IMR-90 (cell line): ENCODE results near the gene ZNF514. TPM values are rescaled to one million over a fixed set of nuclear protein-coding genes. Genes with fewer than 3 reads are reported as not detected.

Experiments used
- ATAC-seq: fragments of 200-7000 bp; cut with Tn5 transposase; 2 replicates; pipeline ENCODE4 v1.9.1; 2020; ENCODE audit warnings: low read depth, mild to moderate bottlenecking, moderate library complexity
- BruUV-seq: library from RNA; stranded (reverse); fragments of 400-500 nt; replicated peaks from 2 replicates; lab custom pipeline; 2021; lab: Mats Ljungman, UMichigan
- CTCF ChIA-PET: fragments of 300-600 bp; formaldehyde crosslinking; extraction: SDS; loops from one replicate; lab custom pipeline; 2021; ENCODE audit warnings: antibody characterized with exemption; lab: Yijun Ruan, JAX
- POLR2A ChIA-PET: fragments of 300-600 bp; sonication (Branson Sonifier 250); formaldehyde crosslinking; loops from one replicate; lab custom pipeline; 2022; ENCODE audit warnings: antibody characterized with exemption; ENCODE audit not compliant: unreplicated experiment; lab: Charles Lee
- DNase-seq: peaks from one replicate; pipeline ENCODE4 v3.0.0; 2013
- H2AFZ ChIP-seq: replicated peaks from 2 replicates; pipeline ENCODE3; 2013; ENCODE audit warnings: low read length, mild to moderate bottlenecking; ENCODE audit not compliant: poor library complexity
- H2AK5ac ChIP-seq: 2 replicates; pipeline ENCODE4 v1.6.1; 2013; ENCODE audit warnings: low read depth, low read length, inconsistent platforms
- H2AK9ac ChIP-seq: replicated peaks from 2 replicates; pipeline ENCODE3; 2013; ENCODE audit warnings: mild to moderate bottlenecking, low read depth, low read length, moderate library complexity; ENCODE audit not compliant: poor library complexity
- H2BK120ac ChIP-seq: 2 replicates; pipeline ENCODE4 v1.6.1; 2013; ENCODE audit warnings: low read depth, low read length, inconsistent platforms
- H2BK15ac ChIP-seq: 3 replicates; pipeline ENCODE4 v1.6.1; 2013; ENCODE audit warnings: low read depth, low read length, inconsistent platforms
- H2BK20ac ChIP-seq: 2 replicates; pipeline ENCODE4 v1.6.1; 2013; ENCODE audit warnings: low read depth, mild to moderate bottlenecking, inconsistent platforms, low read length, moderate library complexity
- H2BK5ac ChIP-seq: 2 replicates; pipeline ENCODE4 v1.6.1; 2013; ENCODE audit warnings: mild to moderate bottlenecking, low read depth, low read length, inconsistent platforms; ENCODE audit not compliant: poor library complexity, severe bottlenecking
- H3K14ac ChIP-seq: replicated peaks from 2 replicates; pipeline ENCODE4 v1.6.1; 2013; ENCODE audit warnings: low read depth, low read length, inconsistent platforms
- H3K18ac ChIP-seq: 2 replicates; pipeline ENCODE4 v1.6.1; 2013; ENCODE audit warnings: low read depth, low read length, control low read depth
- H3K23ac ChIP-seq: 2 replicates; pipeline ENCODE4 v1.6.1; 2013; ENCODE audit warnings: low read depth, low read length, inconsistent platforms
- H3K27ac ChIP-seq: 2 replicates; pipeline ENCODE4 v1.5.1; 2013; ENCODE audit warnings: mild to moderate bottlenecking, control low read depth, low read length; ENCODE audit not compliant: insufficient read depth
- H3K27me3 ChIP-seq: 2 replicates; pipeline ENCODE4 v1.6.1; 2013; ENCODE audit warnings: low read length; ENCODE audit not compliant: control insufficient read depth, insufficient read depth
- H3K36me3 ChIP-seq: 2 replicates; pipeline ENCODE4 v1.6.1; 2013; ENCODE audit warnings: low read length, mixed read lengths; ENCODE audit not compliant: control insufficient read depth, insufficient read depth
- H3K4ac ChIP-seq: 2 replicates; pipeline ENCODE4 v1.6.1; 2013; ENCODE audit warnings: low read depth, low read length, inconsistent platforms
- H3K4me1 ChIP-seq: 2 replicates; pipeline ENCODE4 v1.6.1; 2013; ENCODE audit warnings: low read length, mixed read lengths; ENCODE audit not compliant: control insufficient read depth, insufficient read depth
- H3K4me2 ChIP-seq: 2 replicates; pipeline ENCODE4 v1.6.1; 2013; ENCODE audit warnings: low read depth, mild to moderate bottlenecking, control low read depth, low read length, moderate library complexity
- H3K4me3 ChIP-seq: 2 replicates; pipeline ENCODE4 v1.5.1; 2013; ENCODE audit warnings: low read depth, mild to moderate bottlenecking, control low read depth, low read length, moderate library complexity; ENCODE audit not compliant: insufficient read depth
- H3K56ac ChIP-seq: 2 replicates; pipeline ENCODE4 v1.6.1; 2013; ENCODE audit warnings: low read length, inconsistent platforms; ENCODE audit not compliant: insufficient read depth; ENCODE audit errors: extremely low read depth
- H3K79me1 ChIP-seq, 2 experiments: 2 replicates each; pipeline ENCODE4 v1.6.1; 2013; ENCODE audit warnings: low read length in 2 of 2, inconsistent platforms in 1 of 2, low read depth in 1 of 2
- H3K9ac ChIP-seq: 2 replicates; pipeline ENCODE4 v1.6.1; 2013; ENCODE audit warnings: low read depth, low read length, control low read depth
- H3K9me1 ChIP-seq: 2 replicates; pipeline ENCODE4 v1.6.1; 2013; ENCODE audit warnings: low read length, inconsistent platforms; ENCODE audit not compliant: insufficient read depth
- H3K9me3 ChIP-seq: 2 replicates; pipeline ENCODE4 v1.6.1; 2013; ENCODE audit warnings: low read length; ENCODE audit not compliant: control insufficient read depth, insufficient read depth
- H4K20me1 ChIP-seq: 2 replicates; pipeline ENCODE4 v1.6.1; 2013; ENCODE audit warnings: low read length, inconsistent platforms; ENCODE audit not compliant: insufficient read depth
- H4K5ac ChIP-seq: 2 replicates; pipeline ENCODE4 v1.6.1; 2013; ENCODE audit warnings: mild to moderate bottlenecking, low read depth, low read length, control low read depth
- H4K8ac ChIP-seq, 2 experiments: 2 replicates each; pipeline ENCODE4 v1.6.1; 2013; ENCODE audit warnings: low read depth in 2 of 2, low read length in 2 of 2, control low read depth in 1 of 2, inconsistent platforms in 1 of 2
- H4K91ac ChIP-seq: 2 replicates; pipeline ENCODE4 v1.6.1; 2013; ENCODE audit warnings: low read depth, low read length, inconsistent platforms; ENCODE audit not compliant: insufficient read depth
- MAFK ChIP-seq: IDR thresholded peaks from 2 replicates; pipeline ENCODE4 v1.6.1; 2012; ENCODE audit warnings: low read depth, low read length, improper control_type of control experiment
- MAZ ChIP-seq: IDR thresholded peaks from 2 replicates; pipeline ENCODE4 v1.6.1; 2012; ENCODE audit warnings: low read depth, mild to moderate bottlenecking, low read length, improper control_type of control experiment, moderate library complexity, borderline replicate concordance
- WGBS, 2 experiments: methylation state at CpG; one replicate each; pipeline versions ENCODE4 v1.1.5 to v1.1.7; 2013; ENCODE audit warnings: missing lambda C conversion rate in 2 of 2; ENCODE audit not compliant: insufficient read length in 1 of 2; ENCODE audit errors: extremely low coverage in 2 of 2; 5-methylcytosine and 5-hydroxymethylcytosine counted together
- dilution Hi-C: fragments of 300-500 bp; cut with HindIII; formaldehyde crosslinking; loops from one replicate; pipeline ENCODE4 v1.14.3; 2018; ENCODE audit warnings: low sequenced_read_pairs; ENCODE audit not compliant: unreplicated experiment
- in situ Hi-C: fragments of 300-500 bp; cut with MboI; formaldehyde crosslinking; loops from 3 replicates; pipeline ENCODE4 v1.14.3; 2019; ENCODE audit warnings: low sequenced_read_pairs, inconsistent platforms, mixed read lengths
- intact Hi-C: fragments of 100-400 bp; cut with micrococcal nuclease; formaldehyde crosslinking; loops from 2 replicates; pipeline ENCODE4 v1.10.0; 2022
- polyA plus RNA-seq, 3 experiments: library from polyadenylated mRNA; depleted of rRNA; stranded (reverse); fragments of >200 nt; gene quantifications; 2 replicates each; pipeline ENCODE4 v1.2.3, GENCODE V29; 2012; ENCODE audit warnings: low replicate concordance in 1 of 3
- total RNA-seq: library from RNA; depleted of rRNA; stranded (reverse); fragments of >200 nt; gene quantifications from 2 replicates; pipeline ENCODE4 v1.2.3, GENCODE V29; 2012

The ZNF514 gene
- total and polyA plus RNA-seq, 2 of the 4 experiments (the other 2 are of a cell fraction), result 5.3 to 6.5 TPM

DNA sequence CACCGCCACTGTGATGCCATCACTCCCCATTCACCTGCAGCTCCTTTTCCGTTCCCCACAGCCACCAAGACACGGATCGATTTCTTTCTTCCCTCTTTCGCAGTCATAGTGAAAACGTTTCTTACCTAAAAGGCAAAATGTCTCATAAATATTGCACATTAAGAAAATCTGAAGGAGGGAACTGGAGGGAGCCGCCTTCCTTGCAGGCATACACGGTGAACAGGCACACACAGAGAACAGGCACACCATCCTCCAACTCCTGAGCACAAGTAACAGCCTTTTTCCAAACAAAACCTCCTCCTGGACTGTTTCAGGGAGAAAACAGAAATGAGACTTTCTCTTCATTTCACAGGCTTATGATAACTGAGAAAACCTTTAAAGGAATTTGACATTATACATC, 55.0 kb downstream of the ZNF514 start:
- intact Hi-C loops (no loop called here), in situ Hi-C loops (no loop called here), dilution Hi-C loops (no loop called here)
- WGBS, 2 experiments, result no CpG with 5 or more reads among the region's 8 CpGs
- H3K14ac ChIP-seq, result no peak overlapping the region
- H2BK15ac ChIP-seq, result no peak overlapping the region
- H2AFZ ChIP-seq, result no peak overlapping the region
- CTCF ChIA-PET, result no interaction called here
- no peak overlapping the region for H4K91ac ChIP-seq
- POLR2A ChIA-PET, result no interaction called here
- no peak overlapping the region for H3K18ac ChIP-seq
- H3K4me3 ChIP-seq, result no peak overlapping the region
- no peak overlapping the region for H3K4ac ChIP-seq
- H3K4me2 ChIP-seq, result no peak overlapping the region
- H2BK20ac ChIP-seq, result no peak overlapping the region
- H3K36me3 ChIP-seq, result peaks cover 45% of the 10 kb centered on the region
- no peak overlapping the region for H2BK120ac ChIP-seq
- no peak overlapping the region for H4K5ac ChIP-seq
- no peak for DNase-seq
- no peaks in the 10 kb centered on the region for H3K9me3 ChIP-seq
- no TSS peak for BruUV-seq
- H3K9me1 ChIP-seq, result no peaks in the 10 kb centered on the region
- H3K23ac ChIP-seq, result no peak overlapping the region
- no peak overlapping the region for H2AK9ac ChIP-seq
- no peak overlapping the region for H4K8ac ChIP-seq
- no peak overlapping the region for H2AK5ac ChIP-seq
- TF ChIP-seq MAFK, result no peak
- no peak for TF ChIP-seq MAZ
- ATAC-seq, result no peak
- no peak overlapping the region for H3K56ac ChIP-seq
- H3K27me3 ChIP-seq, result no peaks in the 10 kb centered on the region
- H2BK5ac ChIP-seq, result no peak overlapping the region
- peaks cover 4 to 6% of the 10 kb centered on the region in 2 experiments; a peak in 1 of 4 replicates for H3K79me1 ChIP-seq
- H3K27ac ChIP-seq, result no peak overlapping the region
- H4K20me1 ChIP-seq, result no peaks in the 10 kb centered on the region
- no peak overlapping the region for H3K9ac ChIP-seq
- H3K4me1 ChIP-seq, result no peaks in the 10 kb centered on the region
